CD4-positive, alpha-beta T cell (primary cell): ENCODE results near the gene TNRC18. TPM values are rescaled to one million over a fixed set of nuclear protein-coding genes. Genes with fewer than 3 reads are reported as not detected.

ENCODE experiments used
- ATAC-seq: fragments of 200-7000 bp; cut with Tn5 transposase; one replicate; pipeline ENCODE4 v1.10.0; 2022; ENCODE audit warnings: mild to moderate bottlenecking; ENCODE audit not compliant: poor library complexity
- CTCF ChIA-PET: fragments of 350-600 bp; sonication (Branson Sonifier 250); formaldehyde crosslinking; loops from one replicate; lab custom pipeline; 2021; ENCODE audit warnings: antibody characterized with exemption, inconsistent platforms; lab: Charles Lee
- POLR2A ChIA-PET: fragments of 350-600 bp; sonication (Branson Sonifier 250); formaldehyde crosslinking; loops from one replicate; lab custom pipeline; 2021; ENCODE audit warnings: antibody characterized with exemption, inconsistent platforms; lab: Charles Lee
- DNase-seq, 14 experiments: peaks; one replicate each; pipeline ENCODE4 v3.0.0-alpha.2; 2013 to 2020; ENCODE audit warnings: mixed read lengths in 2 of 14
- H3K27ac ChIP-seq, 2 donors: one replicate each; pipeline versions ENCODE4 v1.5.1 to v1.7.0; 2013; ENCODE audit warnings: low read length in 2 of 2, low read depth in 1 of 2, mild to moderate bottlenecking in 1 of 2
- H3K27me3 ChIP-seq, 2 experiments: 1 replicate in 1 of 2; 2 replicates in 1 of 2; pipeline versions ENCODE4 v1.6.1 to v1.7.0; 2013; ENCODE audit warnings: low read length in 2 of 2, control low read depth in 1 of 2, mild to moderate bottlenecking in 1 of 2, moderate library complexity in 1 of 2; ENCODE audit not compliant: insufficient read depth in 2 of 2, control insufficient read depth in 1 of 2
- H3K36me3 ChIP-seq: one replicate; pipeline ENCODE4 v1.6.1; 2013; ENCODE audit warnings: low read length, control low read depth; ENCODE audit not compliant: insufficient read depth
- H3K4me1 ChIP-seq: one replicate; pipeline ENCODE4 v1.6.1; 2013; ENCODE audit warnings: low read length, control low read depth; ENCODE audit not compliant: insufficient read depth
- H3K4me3 ChIP-seq: one replicate; pipeline ENCODE4 v1.5.1; 2013; ENCODE audit warnings: mild to moderate bottlenecking, low read length, moderate library complexity
- H3K9me3 ChIP-seq, 2 experiments: 1 replicate in 1 of 2; 2 replicates in 1 of 2; pipeline versions ENCODE4 v1.6.1 to v1.7.0; 2013; ENCODE audit warnings: low read length in 2 of 2, mild to moderate bottlenecking in 2 of 2, control low read depth in 1 of 2, moderate library complexity in 1 of 2; ENCODE audit not compliant: control insufficient read depth in 1 of 2, insufficient read depth in 1 of 2
- H3K27ac Mint-ChIP-seq: one replicate; pipeline ENCODE4 v1.8.0; 2020; ENCODE audit warnings: mixed read lengths
- H3K27me3 Mint-ChIP-seq: one replicate; pipeline ENCODE4 v1.8.0; 2021; ENCODE audit warnings: mixed read lengths
- H3K36me3 Mint-ChIP-seq: one replicate; pipeline ENCODE4 v1.8.0; 2021; ENCODE audit warnings: low read depth, mixed read lengths
- H3K4me1 Mint-ChIP-seq: one replicate; pipeline ENCODE4 v1.8.0; 2021; ENCODE audit warnings: low read depth, mixed read lengths
- H3K4me3 Mint-ChIP-seq: one replicate; pipeline ENCODE4 v1.8.0; 2020; ENCODE audit warnings: mild to moderate bottlenecking, mixed read lengths
- H3K9me3 Mint-ChIP-seq: one replicate; pipeline ENCODE4 v1.8.0; 2020; ENCODE audit warnings: mixed read lengths
- CTCF ChIP-seq: fragments of 200-600 bp; IDR thresholded peaks from one replicate; pipeline ENCODE4 v1.8.0; 2022; ENCODE audit warnings: antibody characterized with exemption, mild to moderate bottlenecking
- intact Hi-C, 2 experiments: fragments of 100-400 bp; cut with DNase I in 1 of 2; cut with micrococcal nuclease in 1 of 2; formaldehyde crosslinking; loops; one replicate each; pipeline versions ENCODE4 v1.15.1 to v1.9.0; 2023 to 2025; cut with DNase I, micrococcal nuclease
- total RNA-seq, 174 experiments: library from RNA in 2 of 174; stranded (reverse) in 2 of 174; gene quantifications; one replicate each; pipeline ENCODE4 v1.2.3 and lab custom pipeline; 2021 to 2026

The TNRC18 gene
- total RNA-seq, 2 experiments from 2014 or later, result 69.9 TPM

GRCh38 chr7:5462216-5462615 lies 38.6 kb upstream of the TNRC18 start:
- no peak overlapping the region for H3K27ac ChIP-seq
- peak; percentile 44 for ATAC-seq
- DNase-seq, result peak in 2 of 14 experiments; percentile 9 to 11
- intact Hi-C loops, result no loop called here
- ChIA-PET CTCF (no interaction called here), POLR2A (no interaction called here)
- TF ChIP-seq CTCF, result no peak
- Mint-ChIP-seq H3K27ac (no peak overlapping the region), H3K4me3 (no peak overlapping the region), H3K36me3 (no peaks in the 10 kb centered on the region), H3K27me3 (peaks cover 4% of the 10 kb centered on the region), H3K9me3 (no peaks in the 10 kb centered on the region), H3K4me1 (no peaks in the 10 kb centered on the region)
- no peaks in the 10 kb centered on the region for H3K9me3 ChIP-seq
- no peak overlapping the region for H3K4me3 ChIP-seq
- no peaks in the 10 kb centered on the region for H3K4me1 ChIP-seq
- no peaks in the 10 kb centered on the region for H3K27me3 ChIP-seq
- no peaks in the 10 kb centered on the region for H3K36me3 ChIP-seq

GRCh38 chr7:5458921-5459480 lies 35.4 kb upstream of the TNRC18 start:
- intact Hi-C loops, result no loop called here
- POLR2A ChIA-PET, result no interaction called here
- no peak overlapping the region for H3K27ac Mint-ChIP-seq

GRCh38 chr7:5457245-5457735 lies 33.7 kb upstream of the TNRC18 start:
- no peaks in the 10 kb centered on the region for H3K4me1 ChIP-seq
- H3K36me3 Mint-ChIP-seq, result no peaks in the 10 kb centered on the region
- no peaks in the 10 kb centered on the region for H3K27me3 ChIP-seq
- H3K9me3 ChIP-seq, result peaks cover 0 to 10% of the 10 kb centered on the region in 2 experiments
- no peak overlapping the region for H3K4me3 Mint-ChIP-seq
- H3K27ac ChIP-seq, result no peak overlapping the region
- no peaks in the 10 kb centered on the region for H3K36me3 ChIP-seq
- CTCF ChIA-PET, result no interaction called here
- TF ChIP-seq CTCF, result no peak
- no peak overlapping the region for H3K27ac Mint-ChIP-seq
- DNase-seq (no peak), ATAC-seq (no peak)
- H3K4me1 Mint-ChIP-seq, result no peaks in the 10 kb centered on the region
- POLR2A ChIA-PET, result no interaction called here
- intact Hi-C loops, result no loop called here
- no peaks in the 10 kb centered on the region for H3K9me3 Mint-ChIP-seq
- H3K27me3 Mint-ChIP-seq, result peaks cover 9% of the 10 kb centered on the region
- no peak overlapping the region for H3K4me3 ChIP-seq

More at GRCh38 chr7:5458921-5459480, 35.4 kb upstream of the TNRC18 start:
- DNase-seq, result no peak
- ATAC-seq, result no peak
- no peak overlapping the region for H3K4me3 ChIP-seq
- peaks cover 4% of the 10 kb centered on the region for H3K27me3 Mint-ChIP-seq
- H3K27ac ChIP-seq, result no peak overlapping the region
- no peaks in the 10 kb centered on the region for H3K36me3 ChIP-seq
- H3K9me3 Mint-ChIP-seq, result no peaks in the 10 kb centered on the region
- no peaks in the 10 kb centered on the region for H3K4me1 ChIP-seq
- H3K27me3 ChIP-seq, result no peaks in the 10 kb centered on the region
- CTCF ChIA-PET, result no interaction called here
- no peaks in the 10 kb centered on the region for H3K4me1 Mint-ChIP-seq
- peaks cover 0 to 10% of the 10 kb centered on the region in 2 experiments for H3K9me3 ChIP-seq
- TF ChIP-seq CTCF, result no peak
- no peaks in the 10 kb centered on the region for H3K36me3 Mint-ChIP-seq
- no peak overlapping the region for H3K4me3 Mint-ChIP-seq
